IPS-NIHi11 (cell line): ENCODE results near the gene BANP.
"Not testable (repeated sequence)": the region's sequence is repeated elsewhere in the genome, so short reads cannot be mapped to it uniquely, and the experiment has no call there.

ENCODE experiments used
- DNase-seq: peaks from one replicate; pipeline ENCODE4 v3.0.0; 2012; ENCODE audit warnings: mixed read lengths, low spot score

BANP gene

DNA sequence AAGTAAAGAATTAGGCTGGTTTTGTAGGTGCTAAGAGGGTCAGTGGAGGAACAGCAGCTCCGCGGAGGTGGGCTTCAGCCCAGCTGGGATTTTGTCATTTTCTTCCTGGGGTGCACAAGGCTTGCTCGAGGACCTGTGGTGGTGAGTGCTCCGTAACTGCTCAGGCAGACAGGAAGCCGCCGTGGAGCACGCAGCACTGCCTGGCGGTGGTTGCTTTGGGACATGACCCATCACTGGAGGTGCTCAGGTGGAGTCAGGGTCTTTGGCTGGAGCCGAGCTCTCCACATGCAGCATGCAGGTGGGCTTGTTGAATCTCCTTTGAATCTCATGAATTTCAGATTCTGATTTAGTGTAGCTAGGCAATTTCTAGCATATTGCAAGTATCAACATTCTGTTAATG, 79.7 kb downstream of the BANP start:
- DNase-seq, result not testable (repeated sequence)

DNA sequence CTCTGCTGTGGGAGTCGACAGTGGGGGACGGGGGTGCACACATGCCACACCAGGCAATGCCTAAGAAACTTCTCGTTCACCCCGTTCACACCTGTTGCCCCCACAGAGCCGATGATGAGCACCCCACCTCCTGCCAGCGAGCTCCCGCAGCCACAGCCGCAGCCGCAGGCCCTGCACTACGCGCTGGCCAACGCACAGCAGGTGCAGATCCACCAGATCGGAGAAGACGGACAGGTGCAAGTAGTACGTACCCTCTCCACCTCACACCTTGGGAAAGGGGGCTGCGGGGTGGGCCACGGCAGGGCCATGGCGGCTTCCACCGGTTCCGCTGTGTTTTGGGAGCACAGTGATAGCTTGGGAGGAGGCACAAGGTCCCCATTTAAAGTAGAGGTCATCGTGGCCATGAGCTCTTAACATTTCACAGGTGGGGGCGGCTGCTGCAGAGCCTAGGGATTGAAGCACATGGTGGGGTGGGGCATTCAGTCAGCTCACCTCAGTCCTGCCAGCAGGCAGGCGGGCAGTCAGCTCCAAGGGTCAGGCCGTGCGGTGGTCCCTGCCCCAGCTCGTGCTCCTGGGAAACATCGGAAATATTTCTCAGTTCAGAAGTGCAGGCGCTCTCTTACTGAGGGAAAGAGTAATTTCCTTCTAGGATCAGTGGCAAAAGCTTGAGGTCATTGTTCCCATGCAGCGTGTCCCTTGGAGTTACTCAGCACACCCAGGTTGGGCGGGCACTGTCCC, 81.9 kb downstream of the BANP start:
- DNase-seq, result not testable (repeated sequence)

DNA sequence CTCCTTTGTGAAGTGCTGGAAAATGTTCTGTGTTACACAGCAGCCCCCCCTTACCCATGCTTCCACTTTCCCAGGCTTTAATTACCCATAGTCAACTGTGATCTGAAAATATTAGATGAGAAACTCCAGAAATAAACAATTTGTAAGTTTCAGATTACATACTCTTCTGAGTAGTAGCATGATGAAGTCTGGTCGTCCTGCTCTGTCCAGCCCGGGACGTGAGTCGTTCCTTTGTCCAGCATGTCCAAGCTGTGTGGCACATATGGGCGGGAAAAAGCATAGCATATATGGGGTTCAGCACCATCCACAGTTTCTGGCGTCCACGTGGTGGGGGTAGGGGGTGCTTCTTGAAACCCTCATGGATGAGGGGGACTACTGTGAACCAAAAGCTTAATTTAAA, 83.5 kb downstream of the BANP start:
- no peak for DNase-seq

GRCh38 chr16:88035292-88035691, 84.1 kb downstream of the BANP start:
- DNase-seq, result no peak

- DNase-seq, result not testable (repeated sequence)
Measured at GRCh38 chr16:88035884-88036639, 84.8 kb downstream of the BANP start.

DNA sequence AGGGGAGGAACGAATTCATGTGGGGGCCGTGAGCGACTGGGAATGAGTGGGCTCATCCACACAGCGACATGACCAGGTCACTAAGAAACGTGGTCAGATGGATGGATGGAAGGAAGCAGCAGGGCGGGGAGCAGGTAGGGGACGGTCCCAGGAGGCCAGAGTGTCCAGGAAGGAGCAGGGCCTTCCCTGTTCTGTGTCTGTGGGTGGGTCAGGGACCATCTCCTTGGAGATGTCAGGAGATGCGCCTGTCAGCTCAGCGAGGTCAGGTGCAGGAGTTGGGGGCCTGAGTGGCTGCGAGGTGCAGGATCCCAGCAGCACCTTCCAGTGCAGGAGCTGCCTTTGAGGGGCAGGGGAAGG, 85.4 kb downstream of the BANP start:
- DNase-seq, result not testable (repeated sequence)

GRCh38 chr16:88037359-88037758, 86.1 kb downstream of the BANP start:
- DNase-seq, result not testable (repeated sequence)

GRCh38 chr16:88037876-88038525, 86.8 kb downstream of the BANP start:
- not testable (repeated sequence) for DNase-seq

GRCh38 chr16:88038526-88038908, 87.3 kb downstream of the BANP start:
- DNase-seq, result not testable (repeated sequence)

- DNase-seq, result no peak
Measured at GRCh38 chr16:88039591-88039990, 88.4 kb downstream of the BANP start.

DNA sequence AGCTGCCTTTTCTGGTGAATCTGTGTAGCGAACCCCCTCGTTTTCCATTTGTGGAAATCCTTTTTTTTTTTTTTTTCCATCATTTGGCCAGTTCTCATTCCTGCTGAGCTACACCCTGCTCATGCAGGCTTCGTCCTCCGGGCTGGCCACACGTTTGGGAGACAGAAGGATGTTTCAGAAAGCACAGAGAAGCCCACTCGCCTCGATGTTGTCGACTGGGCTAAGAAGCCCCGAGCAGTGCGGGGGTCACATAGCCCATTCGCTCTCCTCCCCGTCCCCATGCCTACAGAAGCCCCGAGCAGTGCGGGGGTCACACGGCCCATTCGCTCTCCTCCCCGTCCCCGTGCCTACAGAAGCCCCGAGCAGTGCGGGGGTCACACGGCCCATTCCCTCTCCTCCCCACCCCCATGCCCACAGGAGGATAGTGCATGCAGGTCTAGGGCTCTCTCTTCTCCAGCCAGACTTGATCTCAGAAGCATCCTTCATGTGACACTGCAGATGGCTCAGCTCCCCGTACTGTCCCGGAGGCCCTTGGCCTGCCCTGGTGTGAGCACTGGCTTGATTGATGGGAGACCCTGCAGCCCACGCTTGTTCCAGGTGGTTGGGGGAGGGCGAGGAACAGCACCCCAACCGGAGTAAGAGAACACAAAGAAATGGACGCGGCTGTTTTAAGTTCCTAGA, 89.1 kb downstream of the BANP start:
- not testable (repeated sequence) for DNase-seq

DNA sequence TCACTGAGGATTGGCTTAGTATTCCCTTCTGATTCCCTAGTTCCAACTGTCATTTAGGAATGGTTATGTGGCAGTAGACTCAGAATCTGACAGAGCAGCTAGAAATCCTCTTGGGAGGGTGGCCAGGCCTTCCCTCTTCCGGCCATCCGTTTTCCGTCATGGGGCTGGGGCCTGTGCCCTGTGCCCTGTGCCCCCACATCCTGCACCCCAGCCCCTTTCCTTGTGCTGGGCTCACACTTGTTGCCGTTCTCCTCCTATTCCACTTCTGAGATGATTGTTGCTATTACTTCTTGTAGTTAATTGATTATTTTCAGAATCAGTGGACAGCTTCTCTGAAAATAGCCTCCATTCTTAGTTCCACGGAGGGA, 89.6 kb downstream of the BANP start:
- DNase-seq, result not testable (repeated sequence)

GRCh38 chr16:88041506-88041905, 90.3 kb downstream of the BANP start:
- not testable (repeated sequence) for DNase-seq

GRCh38 chr16:88041986-88042562, 90.8 kb downstream of the BANP start:
- DNase-seq, result not testable (repeated sequence)

DNA sequence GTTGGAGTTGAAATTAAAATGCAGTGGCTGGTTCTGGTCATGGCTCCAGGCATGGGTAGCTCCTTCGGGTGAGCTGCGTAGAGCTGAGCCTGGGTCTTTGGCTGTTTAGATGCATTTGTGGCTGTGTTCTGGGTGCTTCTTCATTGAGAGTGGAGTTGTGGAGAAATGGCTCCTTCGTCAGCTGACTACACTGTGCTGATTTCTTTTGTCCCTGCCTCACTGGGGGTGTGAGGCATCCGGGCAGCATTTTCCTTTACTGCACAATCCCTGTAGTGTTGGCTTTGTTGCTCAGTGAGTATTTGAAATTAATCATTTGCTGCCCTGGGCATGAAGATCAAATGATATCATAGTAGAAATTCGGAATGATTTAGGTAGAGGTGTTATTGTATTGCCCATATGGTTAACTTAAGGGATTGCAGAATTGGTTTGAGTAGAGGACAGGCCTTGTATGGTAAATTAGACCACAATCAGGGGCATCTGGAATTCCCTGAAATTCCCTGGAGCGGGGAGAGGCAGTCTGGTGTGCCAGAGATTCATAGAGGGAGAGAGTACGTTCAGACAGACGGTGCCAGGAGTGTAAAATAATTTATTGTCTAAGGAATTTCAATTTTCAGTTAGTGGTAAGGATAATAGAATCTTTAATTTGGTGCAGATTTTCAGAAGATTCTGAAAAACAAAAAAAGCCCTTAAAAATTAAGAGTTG, 92.1 kb downstream of the BANP start:
- not testable (repeated sequence) for DNase-seq

DNA sequence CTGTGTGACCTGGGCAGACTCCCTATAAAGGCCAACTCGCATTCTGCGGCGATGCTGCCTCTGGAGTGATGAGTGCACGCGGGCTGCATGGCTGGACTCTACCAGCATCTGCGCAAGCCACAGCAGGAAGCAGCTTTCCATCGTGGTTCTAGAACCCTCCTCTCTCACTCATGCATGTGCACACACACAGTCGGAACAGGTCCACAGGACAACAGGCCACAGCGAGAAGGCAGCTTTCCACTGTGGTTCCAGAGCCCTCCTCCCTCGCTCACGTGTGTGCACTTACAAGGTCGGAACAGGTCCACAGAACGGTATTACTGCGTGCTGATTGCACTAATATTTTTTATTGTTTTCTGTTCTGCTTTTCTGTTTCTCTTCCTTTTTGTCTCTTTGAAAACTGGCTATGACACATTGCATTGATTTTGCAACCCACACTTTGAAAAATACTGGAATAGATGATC, 92.9 kb downstream of the BANP start:
- not testable (repeated sequence) for DNase-seq

DNA sequence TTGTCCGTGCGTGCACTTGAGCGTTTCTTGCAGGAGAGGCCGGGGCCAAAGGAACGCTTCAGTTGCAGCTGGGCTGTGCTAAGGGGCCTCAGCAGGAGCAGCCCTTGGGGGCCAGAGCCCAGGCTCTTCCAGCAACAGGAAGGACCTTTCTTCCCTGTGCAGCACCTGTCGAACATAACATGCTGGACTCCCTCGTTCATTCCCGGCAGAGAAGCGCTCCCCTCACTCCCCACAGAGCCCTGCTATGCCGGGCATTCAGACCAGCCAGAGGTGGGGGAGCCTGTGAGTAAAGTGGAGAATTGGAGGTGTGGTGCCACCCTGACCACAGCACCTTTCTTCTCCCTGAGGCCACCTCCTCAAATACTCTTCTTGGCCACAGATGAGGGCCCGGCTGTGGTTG, 94.1 kb downstream of the BANP start:
- not testable (repeated sequence) for DNase-seq

DNA sequence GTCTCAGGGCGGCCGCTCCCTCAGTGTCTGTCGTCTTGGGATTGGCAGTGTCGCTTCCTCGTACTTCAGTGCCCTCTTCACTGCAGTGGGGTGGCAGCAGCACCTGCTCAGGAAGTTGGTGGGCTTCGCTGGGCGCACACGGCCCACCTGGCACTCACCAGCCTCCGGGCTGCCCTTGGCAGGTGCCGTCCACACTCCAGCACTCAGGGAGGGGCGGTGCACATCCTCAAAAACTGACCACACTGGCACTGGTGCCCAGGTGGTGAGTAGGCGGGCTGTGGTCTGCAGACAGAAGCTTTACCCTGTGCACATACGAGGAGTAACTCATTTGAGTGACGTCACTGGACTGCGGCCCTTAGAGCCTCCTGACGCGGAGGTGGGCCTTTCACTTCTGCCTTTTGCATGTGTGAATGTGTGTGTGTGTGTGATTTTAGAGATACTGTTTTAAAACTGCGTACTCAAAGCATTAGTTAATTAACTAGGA, 94.6 kb downstream of the BANP start:
- DNase-seq, result no peak

- DNase-seq, result no peak
Measured at GRCh38 chr16:88047462-88047861, 96.2 kb downstream of the BANP start.

- no peak for DNase-seq
Measured at GRCh38 chr16:88048985-88049384, 97.8 kb downstream of the BANP start.
